Colonic mucosa (tissue), 4 donors: Measurements from ENCODE around the gene DKK3. TPM values are rescaled to one million over a fixed set of nuclear protein-coding genes. Genes with fewer than 3 reads are reported as not detected.
"Not testable (repeated sequence)": the region's sequence is repeated elsewhere in the genome, so short reads cannot be mapped to it uniquely, and the experiment has no call there.

Experiments
- DNase-seq: peaks from one replicate; pipeline ENCODE4 v3.0.0-alpha.2; 2020
- H3K27ac ChIP-seq: fragments of 200-600 bp; one replicate; pipeline ENCODE4 v1.8.0; 2021
- H3K27me3 ChIP-seq: fragments of 200-600 bp; one replicate; pipeline ENCODE4 v1.8.0; 2021
- H3K36me3 ChIP-seq: fragments of 200-600 bp; one replicate; pipeline ENCODE4 v1.8.0; 2021
- H3K4me1 ChIP-seq: fragments of 200-600 bp; one replicate; pipeline ENCODE4 v1.8.0; 2021; ENCODE audit warnings: mild to moderate bottlenecking
- H3K4me3 ChIP-seq: fragments of 200-600 bp; one replicate; pipeline ENCODE4 v1.8.0; 2021
- H3K9ac ChIP-seq, 2 donors: one replicate each; pipeline ENCODE4 v1.7.0; 2013; ENCODE audit warnings: control low read depth in 2 of 2, low read depth in 2 of 2, low read length in 2 of 2
- H3K9me3 ChIP-seq: fragments of 200-600 bp; one replicate; pipeline ENCODE4 v1.8.0; 2021
- CTCF ChIP-seq: fragments of 200-600 bp; IDR thresholded peaks from one replicate; pipeline ENCODE4 v1.8.0; 2022; ENCODE audit warnings: antibody characterized with exemption, mild to moderate bottlenecking
- intact Hi-C: fragments of 100-400 bp; cut with DNase I; formaldehyde crosslinking; loops from one replicate; pipeline ENCODE4 v1.14.1; 2022
- total RNA-seq, 2 donors: library from RNA; stranded (reverse); fragmentation: NEBNext Ultra II Directional in 1 of 2; extraction: Animal tissue kit (Norgen Biotek cat#: 25700) in 1 of 2; gene quantifications; one replicate each; pipeline ENCODE4 v1.2.1, GENCODE V29; 2021
- donor health status: healthy.
- donor health status: DM: no; HTN: no; CAD: no.
- donor health status: DM: no; HTN: no; CAD: no.

Gene DKK3
- total RNA-seq, 2 donors from 2014 or later = 7.4 to 19.6 TPM

- TF ChIP-seq CTCF = no peak
- Histone ChIP-seq H3K36me3 (no peaks in the 10 kb centered on the region), H3K9ac (no peak overlapping the region), H3K27me3 (no peaks in the 10 kb centered on the region), H3K4me1 (peaks cover 6% of the 10 kb centered on the region), H3K4me3 (no peak overlapping the region), H3K9me3 (no peaks in the 10 kb centered on the region), H3K27ac (no peak overlapping the region)
- no peak for DNase-seq
- intact Hi-C loops = loop anchor here (5.0 kb wide), 1 partner anchor 110 kb away; no protein-coding TSS in a partner anchor
Measured at GRCh38 chr11:12042215-12042676, 33.8 kb upstream of the DKK3 start.

GRCh38 chr11:12040719-12041118 lies 32.3 kb upstream of the DKK3 start:
- H3K4me3 ChIP-seq, DNase-seq, H3K4me1 ChIP-seq, H3K27ac ChIP-seq, H3K27me3 ChIP-seq, H3K9me3 ChIP-seq, H3K36me3 ChIP-seq, H3K9ac ChIP-seq: not testable (repeated sequence)
- intact Hi-C loops = loop anchor here (5.0 kb wide), 1 partner anchor 108 kb away; no protein-coding TSS in a partner anchor

GRCh38 chr11:12032968-12033367 lies 24.5 kb upstream of the DKK3 start:
- no peak for DNase-seq
- intact Hi-C loops = no loop called here
- no peak for TF ChIP-seq CTCF
- Histone ChIP-seq H3K27ac (no peak overlapping the region), H3K9ac (no peak overlapping the region), H3K4me3 (no peak overlapping the region), H3K4me1 (no peaks in the 10 kb centered on the region), H3K36me3 (no peaks in the 10 kb centered on the region), H3K27me3 (no peaks in the 10 kb centered on the region), H3K9me3 (no peaks in the 10 kb centered on the region)

GRCh38 chr11:12031856-12032544 lies 23.6 kb upstream of the DKK3 start:
- Histone ChIP-seq H3K4me3 (no peak overlapping the region), H3K27me3 (no peaks in the 10 kb centered on the region), H3K27ac (no peak overlapping the region), H3K9ac (no peak overlapping the region), H3K4me1 (no peaks in the 10 kb centered on the region), H3K9me3 (no peaks in the 10 kb centered on the region), H3K36me3 (no peaks in the 10 kb centered on the region)
- no peak for TF ChIP-seq CTCF
- intact Hi-C loops = no loop called here
- no peak for DNase-seq

GRCh38 chr11:12029738-12030363 lies 21.4 kb upstream of the DKK3 start:
- TF ChIP-seq CTCF = no peak
- no peak for DNase-seq
- Histone ChIP-seq H3K9ac (no peak overlapping the region), H3K4me3 (no peak overlapping the region), H3K36me3 (no peaks in the 10 kb centered on the region), H3K27me3 (no peaks in the 10 kb centered on the region), H3K4me1 (no peaks in the 10 kb centered on the region), H3K9me3 (no peaks in the 10 kb centered on the region), H3K27ac (no peak overlapping the region)
- intact Hi-C loops = no loop called here

- H3K4me3 ChIP-seq = no peak overlapping the region
- H3K27me3 ChIP-seq = no peaks in the 10 kb centered on the region
- H3K4me1 ChIP-seq = no peaks in the 10 kb centered on the region
- intact Hi-C loops = no loop called here
- no peak for TF ChIP-seq CTCF
- H3K9me3 ChIP-seq = no peaks in the 10 kb centered on the region
- no peak overlapping the region for H3K9ac ChIP-seq
- H3K36me3 ChIP-seq = no peaks in the 10 kb centered on the region
- no peak overlapping the region for H3K27ac ChIP-seq
- no peak for DNase-seq
Measured at GRCh38 chr11:12029119-12029518, 20.7 kb upstream of the DKK3 start.
